NCI-H446 (cell line): Measurements from ENCODE around the gene SRRM3.
"Not testable (repeated sequence)": the region's sequence is repeated elsewhere in the genome, so short reads cannot be mapped to it uniquely, and the experiment has no call there.

Source experiments
- DNase-seq, 2 experiments: peaks; one replicate each; lab custom pipeline; 2025; lab: John Stamatoyannopoulos, UW

Gene SRRM3

GRCh38 chr7:76191783-76192240 is 9.9 kb upstream of the SRRM3 start:
- DNase-seq, result peak in 1 of 2 experiments; percentile 15

- DNase-seq, result no peak
Observed at GRCh38 chr7:76193466-76193865, 8.2 kb upstream of the SRRM3 start.

GRCh38 chr7:76193883-76194282 is 7.8 kb upstream of the SRRM3 start:
- DNase-seq, result no peak

GRCh38 chr7:76196786-76197185 is 4.9 kb upstream of the SRRM3 start:
- DNase-seq, result peak in 1 of 2 experiments; percentile 18

- DNase-seq, result no peak
Observed at GRCh38 chr7:76198202-76198601, 3.5 kb upstream of the SRRM3 start.

- DNase-seq, result no peak
Observed at GRCh38 chr7:76202666-76203030, 952 bp downstream of the SRRM3 start.

GRCh38 chr7:76204147-76204546 is 2.5 kb downstream of the SRRM3 start:
- no peak for DNase-seq

- no peak for DNase-seq
Observed at GRCh38 chr7:76206633-76207032, 4.9 kb downstream of the SRRM3 start.

- DNase-seq, result no peak
Observed at GRCh38 chr7:76209310-76209709, 7.6 kb downstream of the SRRM3 start.

GRCh38 chr7:76211216-76211615 is 9.5 kb downstream of the SRRM3 start:
- DNase-seq, result no peak

GRCh38 chr7:76215349-76215748 is 13.7 kb downstream of the SRRM3 start:
- not testable (repeated sequence) for DNase-seq

GRCh38 chr7:76216381-76217082 is 14.8 kb downstream of the SRRM3 start:
- no peak for DNase-seq

GRCh38 chr7:76217942-76218566 is 16.4 kb downstream of the SRRM3 start:
- DNase-seq, result no peak

GRCh38 chr7:76220185-76221057 is 18.7 kb downstream of the SRRM3 start:
- peak in 1 of 2 experiments; percentile 71 for DNase-seq

- no peak for DNase-seq
Observed at GRCh38 chr7:76222333-76222732, 20.6 kb downstream of the SRRM3 start.

GRCh38 chr7:76222839-76223238 is 21.1 kb downstream of the SRRM3 start:
- DNase-seq, result no peak

GRCh38 chr7:76223286-76223972 is 21.7 kb downstream of the SRRM3 start:
- no peak for DNase-seq

GRCh38 chr7:76224695-76225094 is 23.0 kb downstream of the SRRM3 start:
- DNase-seq, result no peak

GRCh38 chr7:76225379-76225778 is 23.7 kb downstream of the SRRM3 start:
- DNase-seq, result no peak

GRCh38 chr7:76225951-76226350 is 24.3 kb downstream of the SRRM3 start:
- no peak for DNase-seq

GRCh38 chr7:76226878-76227423 is 25.3 kb downstream of the SRRM3 start:
- not testable (repeated sequence) for DNase-seq

GRCh38 chr7:76230214-76230613 is 28.5 kb downstream of the SRRM3 start:
- no peak for DNase-seq
